HepG2 (cell line): Measurements from ENCODE around the gene ODC1. TPM values are rescaled to one million over a fixed set of nuclear protein-coding genes. Genes with fewer than 3 reads are reported as not detected.

Experiments used
- ASH2L ChIP-seq: fragments of 300-600, 200-600 bp; sonication (generic); IDR thresholded peaks from 2 replicates; pipeline ENCODE4 v1.7.0; 2017; ENCODE audit warnings: low read depth, mild to moderate bottlenecking, moderate library complexity, mixed read lengths, low read length; ENCODE audit not compliant: insufficient read length
- CREB1 ChIP-seq, 2 experiments: fragments of 450-650 bp in 1 of 2; IDR thresholded peaks; 2 replicates each; pipeline ENCODE4 v1.6.1; 2016 to 2017; ENCODE audit warnings: control low read depth in 1 of 2, mild to moderate bottlenecking in 1 of 2, missing compliant biosample characterization in 1 of 2, missing genetic modification characterization in 1 of 2
- FOXA3 ChIP-seq: IDR thresholded peaks from 2 replicates; pipeline ENCODE4 v1.6.1; 2016; ENCODE audit warnings: missing genetic modification reagents, missing compliant biosample characterization
- GABPB1 ChIP-seq: IDR thresholded peaks from 2 replicates; pipeline ENCODE4 v1.6.1; 2016; ENCODE audit warnings: mild to moderate bottlenecking, missing genetic modification reagents, moderate library complexity, missing compliant biosample characterization
- HDAC2 ChIP-seq: sonication (generic); formaldehyde crosslinking; IDR thresholded peaks from 2 replicates; pipeline ENCODE4 v1.4.0; 2020; ENCODE audit warnings: missing genetic modification reagents
- HINFP ChIP-seq: sonication (generic); formaldehyde crosslinking; IDR thresholded peaks from 2 replicates; pipeline ENCODE4 v1.4.0; 2020; ENCODE audit warnings: low read depth, mild to moderate bottlenecking, missing genetic modification reagents
- IRF2 ChIP-seq: IDR thresholded peaks from 2 replicates; pipeline ENCODE4 v1.6.1; 2018; ENCODE audit warnings: missing genetic modification reagents, missing compliant biosample characterization
- JDP2 ChIP-seq: sonication (generic); formaldehyde crosslinking; IDR thresholded peaks from 2 replicates; pipeline ENCODE4 v1.8.1; 2022; ENCODE audit warnings: missing genetic modification reagents, borderline replicate concordance
- MED1 ChIP-seq: sonication (generic); formaldehyde crosslinking; IDR thresholded peaks from 2 replicates; pipeline ENCODE4 v1.4.0; 2020; ENCODE audit warnings: missing genetic modification reagents
- MEF2D ChIP-seq: sonication (generic); formaldehyde crosslinking; IDR thresholded peaks from 2 replicates; pipeline ENCODE4 v1.5.1; 2020; ENCODE audit warnings: mild to moderate bottlenecking, missing genetic modification reagents
- MIER2 ChIP-seq: IDR thresholded peaks from 2 replicates; pipeline ENCODE4 v1.6.1; 2016; ENCODE audit warnings: missing biosample characterization, missing genetic modification reagents
- MLX ChIP-seq: IDR thresholded peaks from 2 replicates; pipeline ENCODE4 v1.6.1; 2016
- MYC ChIP-seq: sonication (generic); formaldehyde crosslinking; IDR thresholded peaks from 2 replicates; pipeline ENCODE4 v1.9.0; 2021; ENCODE audit warnings: missing genetic modification reagents, borderline replicate concordance
- POGZ ChIP-seq: sonication (generic); formaldehyde crosslinking; IDR thresholded peaks from 2 replicates; pipeline ENCODE4 v1.4.0; 2020; ENCODE audit warnings: mild to moderate bottlenecking, missing genetic modification reagents
- RARA ChIP-seq: IDR thresholded peaks from 2 replicates; pipeline ENCODE4 v1.6.1; 2016; ENCODE audit warnings: missing genetic modification reagents, missing compliant biosample characterization
- SAP130 ChIP-seq: IDR thresholded peaks from 2 replicates; pipeline ENCODE4 v1.6.1; 2016; ENCODE audit warnings: low read depth
- SOX5 ChIP-seq: IDR thresholded peaks from 2 replicates; pipeline ENCODE4 v1.6.1; 2016; ENCODE audit warnings: borderline replicate concordance
- ZNF251 ChIP-seq: sonication (generic); formaldehyde crosslinking; IDR thresholded peaks from 2 replicates; pipeline ENCODE4 v1.9.0; 2021; ENCODE audit warnings: mild to moderate bottlenecking, missing genetic modification reagents
- ZNF256 ChIP-seq: sonication (generic); formaldehyde crosslinking; conservative IDR thresholded peaks from 2 replicates; pipeline ENCODE4 v1.4.0; 2020; ENCODE audit warnings: missing genetic modification reagents
- polyA plus RNA-seq, 8 experiments: library from polyadenylated mRNA; depleted of rRNA in 3 of 8; stranded (reverse) in 7 of 8; unstranded in 1 of 8; fragments of >200 nt; fragmentation: Illumina TruSeq in 4 of 8; extraction: Trizol in 4 of 8; gene quantifications; 2 replicates each; pipeline versions ENCODE4 v1.2.1 to v1.2.3, GENCODE V29; 2011 to 2016; ENCODE audit warnings: low read depth in 4 of 8, missing spikeins in 1 of 8, mixed read lengths in 1 of 8; ENCODE audit not compliant: insufficient read depth in 1 of 8
- total RNA-seq, 5 experiments: library from RNA; depleted of rRNA; stranded (reverse); fragments of >200 nt; fragmentation: Illumina TruSeq; extraction: Trizol; gene quantifications; 2 replicates each; pipeline ENCODE4 v1.2.3, GENCODE V29; 2016; ENCODE audit warnings: low read depth in 1 of 5
- TF ChIP-seq, protein P1 (sequence below): sonication (generic); formaldehyde crosslinking; IDR thresholded peaks from 2 replicates; pipeline ENCODE4 v1.5.1; 2020; ENCODE audit warnings: mild to moderate bottlenecking, missing genetic modification reagents, moderate library complexity
- TF ChIP-seq, protein P2 (sequence below): sonication (generic); formaldehyde crosslinking; IDR thresholded peaks from 2 replicates; pipeline ENCODE4 v1.8.0; 2022; ENCODE audit warnings: missing genetic modification reagents, mild to moderate bottlenecking, borderline replicate concordance
- TF ChIP-seq, protein P3 (sequence below), 2 experiments: fragments of 450-650 bp in 1 of 2; sonication (generic) in 1 of 2; formaldehyde crosslinking; IDR thresholded peaks; 2 replicates each; pipeline versions ENCODE4 v1.5.0 to v1.8.0; 2020 to 2022; ENCODE audit warnings: mild to moderate bottlenecking in 1 of 2, missing genetic modification reagents in 1 of 2

Gene ODC1
- total and polyA plus RNA-seq, 2 of the 13 experiments (the other 11 are each of a cell fraction or from before 2014, with no cell fraction given), result 142 to 371 TPM

DNA sequence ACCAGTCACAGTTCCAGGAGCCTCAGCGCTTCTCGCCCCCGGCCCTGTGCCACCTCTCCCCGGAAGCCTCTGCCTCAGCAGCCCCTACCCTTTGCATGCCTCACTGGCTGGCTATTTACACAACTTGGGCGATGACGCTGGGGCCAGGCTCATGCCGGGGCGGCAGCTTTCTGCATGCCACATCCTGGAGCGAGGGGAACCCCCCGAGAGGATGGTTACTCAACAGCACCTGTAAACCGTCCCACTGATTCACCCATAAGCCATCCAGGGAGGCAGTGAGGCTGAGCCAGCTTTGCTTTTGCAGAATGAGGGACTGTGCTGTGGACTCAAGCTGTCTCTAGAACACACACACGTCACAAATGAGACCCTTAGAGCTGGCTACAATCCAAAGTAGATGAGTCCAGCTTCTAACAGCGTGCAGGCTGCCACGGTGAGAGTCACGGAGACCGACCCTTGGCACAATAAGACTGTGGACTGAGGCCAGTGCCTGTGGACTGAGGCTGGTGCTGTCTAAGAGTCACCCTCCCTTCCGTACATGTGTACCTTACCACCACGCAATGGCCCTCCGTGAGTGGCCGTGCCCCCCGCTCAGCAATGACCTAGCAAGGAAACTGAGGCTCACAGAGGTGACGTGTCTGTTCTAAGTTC lies 45.6 kb upstream of the ODC1 start (continued):
- TF ChIP-seq HINFP (CRISPR knock-in tag), result no peak
- no peak for TF ChIP-seq ASH2L
- TF ChIP-seq, protein P1, sequence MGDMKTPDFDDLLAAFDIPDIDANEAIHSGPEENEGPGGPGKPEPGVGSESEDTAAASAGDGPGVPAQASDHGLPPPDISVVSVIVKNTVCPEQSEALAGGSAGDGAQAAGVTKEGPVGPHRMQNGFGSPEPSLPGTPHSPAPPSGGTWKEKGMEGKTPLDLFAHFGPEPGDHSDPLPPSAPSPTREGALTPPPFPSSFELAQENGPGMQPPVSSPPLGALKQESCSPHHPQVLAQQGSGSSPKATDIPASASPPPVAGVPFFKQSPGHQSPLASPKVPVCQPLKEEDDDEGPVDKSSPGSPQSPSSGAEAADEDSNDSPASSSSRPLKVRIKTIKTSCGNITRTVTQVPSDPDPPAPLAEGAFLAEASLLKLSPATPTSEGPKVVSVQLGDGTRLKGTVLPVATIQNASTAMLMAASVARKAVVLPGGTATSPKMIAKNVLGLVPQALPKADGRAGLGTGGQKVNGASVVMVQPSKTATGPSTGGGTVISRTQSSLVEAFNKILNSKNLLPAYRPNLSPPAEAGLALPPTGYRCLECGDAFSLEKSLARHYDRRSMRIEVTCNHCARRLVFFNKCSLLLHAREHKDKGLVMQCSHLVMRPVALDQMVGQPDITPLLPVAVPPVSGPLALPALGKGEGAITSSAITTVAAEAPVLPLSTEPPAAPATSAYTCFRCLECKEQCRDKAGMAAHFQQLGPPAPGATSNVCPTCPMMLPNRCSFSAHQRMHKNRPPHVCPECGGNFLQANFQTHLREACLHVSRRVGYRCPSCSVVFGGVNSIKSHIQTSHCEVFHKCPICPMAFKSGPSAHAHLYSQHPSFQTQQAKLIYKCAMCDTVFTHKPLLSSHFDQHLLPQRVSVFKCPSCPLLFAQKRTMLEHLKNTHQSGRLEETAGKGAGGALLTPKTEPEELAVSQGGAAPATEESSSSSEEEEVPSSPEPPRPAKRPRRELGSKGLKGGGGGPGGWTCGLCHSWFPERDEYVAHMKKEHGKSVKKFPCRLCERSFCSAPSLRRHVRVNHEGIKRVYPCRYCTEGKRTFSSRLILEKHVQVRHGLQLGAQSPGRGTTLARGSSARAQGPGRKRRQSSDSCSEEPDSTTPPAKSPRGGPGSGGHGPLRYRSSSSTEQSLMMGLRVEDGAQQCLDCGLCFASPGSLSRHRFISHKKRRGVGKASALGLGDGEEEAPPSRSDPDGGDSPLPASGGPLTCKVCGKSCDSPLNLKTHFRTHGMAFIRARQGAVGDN, result peak; percentile 70
- peak; percentile 67 for TF ChIP-seq SOX5 (CRISPR knock-in tag)
- TF ChIP-seq, protein P2, sequence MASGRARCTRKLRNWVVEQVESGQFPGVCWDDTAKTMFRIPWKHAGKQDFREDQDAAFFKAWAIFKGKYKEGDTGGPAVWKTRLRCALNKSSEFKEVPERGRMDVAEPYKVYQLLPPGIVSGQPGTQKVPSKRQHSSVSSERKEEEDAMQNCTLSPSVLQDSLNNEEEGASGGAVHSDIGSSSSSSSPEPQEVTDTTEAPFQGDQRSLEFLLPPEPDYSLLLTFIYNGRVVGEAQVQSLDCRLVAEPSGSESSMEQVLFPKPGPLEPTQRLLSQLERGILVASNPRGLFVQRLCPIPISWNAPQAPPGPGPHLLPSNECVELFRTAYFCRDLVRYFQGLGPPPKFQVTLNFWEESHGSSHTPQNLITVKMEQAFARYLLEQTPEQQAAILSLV (CRISPR knock-in tag), result peak; percentile 27; the same call in 1 of the 2 replicates
- TF ChIP-seq MIER2 (CRISPR knock-in tag), result no peak
- peak; percentile 64 for TF ChIP-seq MED1 (CRISPR knock-in tag)
- peak; percentile 87 for TF ChIP-seq RARA (CRISPR knock-in tag)
- peak; percentile 70; the same call in 1 of the 2 replicates for TF ChIP-seq MEF2D (CRISPR knock-in tag)
- TF ChIP-seq ZNF256 (CRISPR knock-in tag), result no peak
- TF ChIP-seq HDAC2 (CRISPR knock-in tag), result 0 out of 2 replicates have a peak, but pooled peaks have one; percentile 36
- peak; percentile 27; the same call in 1 of the 2 replicates for TF ChIP-seq MYC (CRISPR knock-in tag)
- TF ChIP-seq, protein P3, sequence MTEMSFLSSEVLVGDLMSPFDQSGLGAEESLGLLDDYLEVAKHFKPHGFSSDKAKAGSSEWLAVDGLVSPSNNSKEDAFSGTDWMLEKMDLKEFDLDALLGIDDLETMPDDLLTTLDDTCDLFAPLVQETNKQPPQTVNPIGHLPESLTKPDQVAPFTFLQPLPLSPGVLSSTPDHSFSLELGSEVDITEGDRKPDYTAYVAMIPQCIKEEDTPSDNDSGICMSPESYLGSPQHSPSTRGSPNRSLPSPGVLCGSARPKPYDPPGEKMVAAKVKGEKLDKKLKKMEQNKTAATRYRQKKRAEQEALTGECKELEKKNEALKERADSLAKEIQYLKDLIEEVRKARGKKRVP (CRISPR knock-in tag; IDR thresholded peaks at IDR 0.05), result peak in 1 of 2 experiments; percentile 49; a peak in 2 of 4 replicates
- peak; percentile 71 for TF ChIP-seq GABPB1 (CRISPR knock-in tag)
- peak; percentile 85 for TF ChIP-seq SAP130 (CRISPR knock-in tag)
- peak; percentile 57; the same call in 1 of the 2 replicates for TF ChIP-seq CREB1 (IDR thresholded peaks at IDR 0.05)
- peak; percentile 56; the same call in 1 of the 2 replicates for TF ChIP-seq CREB1 (CRISPR knock-in tag; IDR thresholded peaks at IDR 0.05)
- TF ChIP-seq JDP2 (CRISPR knock-in tag), result no peak
- no peak for TF ChIP-seq ZNF251 (CRISPR knock-in tag)
- TF ChIP-seq POGZ (CRISPR knock-in tag), result no peak
- TF ChIP-seq IRF2 (CRISPR knock-in tag), result peak; percentile 42; the same call in 1 of the 2 replicates
- TF ChIP-seq MLX (CRISPR knock-in tag), result 0 out of 2 replicates have a peak, but pooled peaks have one; percentile 27
- peak; percentile 92 for TF ChIP-seq FOXA3 (CRISPR knock-in tag)
